ENCODE measurements around the gene UNC45B. TPM values are rescaled to one million over a fixed set of nuclear protein-coding genes. Genes with fewer than 3 reads are reported as not detected.

UNC45B gene
- total RNA-seq, 3 donors from 2014 or later: 0.05 TPM; not detected in 2

- TF ChIP-seq, protein P1, sequence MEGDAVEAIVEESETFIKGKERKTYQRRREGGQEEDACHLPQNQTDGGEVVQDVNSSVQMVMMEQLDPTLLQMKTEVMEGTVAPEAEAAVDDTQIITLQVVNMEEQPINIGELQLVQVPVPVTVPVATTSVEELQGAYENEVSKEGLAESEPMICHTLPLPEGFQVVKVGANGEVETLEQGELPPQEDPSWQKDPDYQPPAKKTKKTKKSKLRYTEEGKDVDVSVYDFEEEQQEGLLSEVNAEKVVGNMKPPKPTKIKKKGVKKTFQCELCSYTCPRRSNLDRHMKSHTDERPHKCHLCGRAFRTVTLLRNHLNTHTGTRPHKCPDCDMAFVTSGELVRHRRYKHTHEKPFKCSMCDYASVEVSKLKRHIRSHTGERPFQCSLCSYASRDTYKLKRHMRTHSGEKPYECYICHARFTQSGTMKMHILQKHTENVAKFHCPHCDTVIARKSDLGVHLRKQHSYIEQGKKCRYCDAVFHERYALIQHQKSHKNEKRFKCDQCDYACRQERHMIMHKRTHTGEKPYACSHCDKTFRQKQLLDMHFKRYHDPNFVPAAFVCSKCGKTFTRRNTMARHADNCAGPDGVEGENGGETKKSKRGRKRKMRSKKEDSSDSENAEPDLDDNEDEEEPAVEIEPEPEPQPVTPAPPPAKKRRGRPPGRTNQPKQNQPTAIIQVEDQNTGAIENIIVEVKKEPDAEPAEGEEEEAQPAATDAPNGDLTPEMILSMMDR (IDR thresholded peaks at IDR 0.05): no peak
- ATAC-seq (no peak), DNase-seq (no peak)
- H3K4me1 ChIP-seq (ENCODE audit: low read depth): no peaks in the 10 kb centered on the region
- H3K36me3 ChIP-seq (ENCODE audit: low read depth): no peaks in the 10 kb centered on the region
- no peaks in the 10 kb centered on the region for H3K9me3 ChIP-seq
- intact Hi-C loops (cut with DNase I, micrococcal nuclease): no loop called here
- H3K4me3 ChIP-seq: no peak overlapping the region
These were observed 63.1 kb downstream of the UNC45B start for GRCh38 chr17:35210741-35211140.

GRCh38 chr17:35212668-35213067 lies 65.1 kb downstream of the UNC45B start:
- no peak for DNase-seq
- no peaks in the 10 kb centered on the region for H3K4me1 ChIP-seq (ENCODE audit: low read depth)
- H3K36me3 ChIP-seq (ENCODE audit: low read depth): no peaks in the 10 kb centered on the region
- TF ChIP-seq, protein P1 (IDR thresholded peaks at IDR 0.05): no peak
- ATAC-seq: no peak
- H3K4me3 ChIP-seq: no peak overlapping the region
- H3K9me3 ChIP-seq: no peaks in the 10 kb centered on the region
- intact Hi-C loops (cut with DNase I, micrococcal nuclease): no loop called here

GRCh38 chr17:35213412-35213940 lies 65.9 kb downstream of the UNC45B start:
- no peak for ATAC-seq
- no peak overlapping the region for H3K4me3 ChIP-seq
- H3K36me3 ChIP-seq (ENCODE audit: low read depth): no peaks in the 10 kb centered on the region
- H3K4me1 ChIP-seq (ENCODE audit: low read depth): no peaks in the 10 kb centered on the region
- TF ChIP-seq, protein P1 (IDR thresholded peaks at IDR 0.05): no peak
- no peak for DNase-seq
- intact Hi-C loops (cut with DNase I, micrococcal nuclease): no loop called here
- H3K9me3 ChIP-seq: no peaks in the 10 kb centered on the region

DNA sequence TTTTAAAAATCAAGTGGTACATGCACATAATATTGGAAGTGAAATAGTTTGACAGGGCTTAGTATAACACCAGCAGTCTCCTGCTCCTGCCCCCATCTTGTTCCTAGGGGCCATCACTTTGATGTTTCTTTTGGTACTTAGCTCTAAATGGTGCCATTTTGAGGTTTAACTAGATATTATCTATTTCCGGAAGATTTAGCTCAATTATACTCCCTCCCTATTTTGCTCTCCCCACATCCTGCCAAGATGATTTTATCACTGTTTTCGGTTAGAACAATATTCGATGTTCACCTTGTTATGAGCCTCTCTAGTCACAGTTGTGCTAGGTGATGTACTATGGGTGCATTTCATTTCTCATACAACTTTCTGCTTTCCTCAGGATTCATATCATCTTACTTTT lies 66.6 kb downstream of the UNC45B start:
- ATAC-seq: peak; percentile 81
- H3K4me3 ChIP-seq: no peak overlapping the region
- TF ChIP-seq, protein P1 (IDR thresholded peaks at IDR 0.05): no peak
- H3K36me3 ChIP-seq (ENCODE audit: low read depth): no peaks in the 10 kb centered on the region
- intact Hi-C loops (cut with DNase I, micrococcal nuclease): no loop called here
- peak in 1 of 3 donors; percentile 19 for DNase-seq
- H3K4me1 ChIP-seq (ENCODE audit: low read depth): no peaks in the 10 kb centered on the region
- no peaks in the 10 kb centered on the region for H3K9me3 ChIP-seq

DNA sequence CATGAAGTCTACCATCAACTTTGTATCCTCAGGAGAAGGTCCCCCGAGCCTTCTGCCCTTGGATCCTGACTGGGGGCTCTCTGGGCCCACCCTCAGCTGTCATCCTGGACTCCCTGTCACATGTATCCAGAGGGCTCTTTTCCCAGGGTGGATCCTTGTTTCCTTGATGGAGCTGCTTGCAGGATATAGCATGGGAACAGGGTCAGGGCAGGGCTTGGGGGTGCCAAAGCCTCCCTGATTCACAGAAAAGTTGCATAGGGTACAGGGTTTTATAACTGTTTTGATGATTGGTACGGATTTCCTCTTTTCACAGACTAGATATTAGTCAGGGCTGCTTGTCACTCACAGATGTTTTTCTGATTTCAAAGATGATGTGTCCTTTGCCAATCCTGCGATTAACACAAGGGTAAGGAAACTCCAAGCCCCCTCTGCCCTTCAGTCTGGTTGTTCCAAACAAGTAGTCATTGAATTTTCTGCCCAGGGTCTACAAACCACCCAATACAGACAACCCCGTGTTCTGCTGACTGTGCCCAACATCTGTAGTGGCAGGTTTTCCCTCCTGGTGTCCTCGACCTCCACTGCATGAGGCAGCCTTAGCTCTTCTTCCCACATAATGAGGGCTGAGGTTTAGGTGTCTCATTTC lies 67.1 kb downstream of the UNC45B start:
- no peaks in the 10 kb centered on the region for H3K4me1 ChIP-seq (ENCODE audit: low read depth)
- peak; percentile 66 for ATAC-seq
- no peaks in the 10 kb centered on the region for H3K9me3 ChIP-seq
- no peak overlapping the region for H3K4me3 ChIP-seq
- intact Hi-C loops (cut with DNase I, micrococcal nuclease): no loop called here
- H3K36me3 ChIP-seq (ENCODE audit: low read depth): no peaks in the 10 kb centered on the region
- TF ChIP-seq, protein P1 (IDR thresholded peaks at IDR 0.05): no peak
- no peak for DNase-seq
